Measurements from ENCODE around the gene GLUL. TPM values are rescaled to one million over a fixed set of nuclear protein-coding genes. Genes with fewer than 3 reads are reported as not detected.
A peak's percentile ranks its signal among the peaks of the same experiment; 100 is the strongest.

GLUL gene
- total and polyA plus RNA-seq, 12 donors: 131 to 787 (median 409) TPM

DNA sequence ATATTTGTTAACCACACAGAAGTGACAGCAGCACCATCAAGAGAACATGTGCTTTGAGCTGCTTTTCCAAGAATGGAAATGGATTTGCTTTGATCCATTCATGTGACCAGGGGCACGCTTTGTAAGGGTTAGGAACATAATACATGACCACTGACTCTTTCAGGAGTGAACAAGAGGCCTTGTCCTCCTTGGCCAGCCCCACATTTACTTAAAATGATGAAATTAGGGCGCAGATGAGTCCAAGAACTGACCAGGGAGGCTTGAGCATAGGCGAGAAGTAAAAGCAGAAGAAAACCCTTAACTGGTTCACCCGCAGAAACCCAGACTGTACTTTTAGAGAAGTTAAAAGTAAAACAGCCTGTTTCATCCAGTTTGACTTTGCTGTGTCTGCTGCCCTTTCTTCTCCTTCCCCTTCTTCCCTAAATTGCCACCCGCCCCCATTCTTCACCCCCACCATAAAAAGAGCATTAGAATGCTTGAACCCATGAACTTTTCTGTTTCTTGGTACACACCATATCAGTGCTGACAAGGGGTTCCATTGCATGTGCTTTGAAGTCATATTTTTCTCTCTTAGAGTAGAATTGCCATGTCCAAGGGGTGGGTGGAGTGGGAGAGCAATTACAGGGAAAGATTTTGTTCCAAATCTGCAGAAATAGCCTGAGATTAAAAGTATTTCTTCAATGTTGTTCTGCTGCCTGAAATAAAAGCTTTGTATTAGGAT, 2.6 kb upstream of the GLUL start:
- no peak for DNase-seq
- Histone ChIP-seq H3K27me3 (no peaks in the 10 kb centered on the region), H3K9me3 (no peaks in the 10 kb centered on the region), H3K4me3 (no peak overlapping the region), H3K4me1 (peaks cover 0 to 49% (median 33%) of the 10 kb centered on the region in 9 donors), H3K36me3 (peaks cover 0 to 4% (median 0%) of the 10 kb centered on the region in 9 donors), H3K27ac (peak overlapping the region in 6 of 10 donors; percentile 2 to 99 (median 36))
- intact Hi-C loops (cut with DNase I): loop anchor here in 7 of 10 donors (2.0 to 10.0 kb wide), 6 partner anchors 47 to 309 kb away; no protein-coding TSS in a partner anchor
- ATAC-seq: no peak
- no peak for TF ChIP-seq CTCF (IDR thresholded peaks at IDR 0.05)
- WGBS, 2 donors: 60 to 67% methylated on average over 5 of the region's 5 CpGs

- peaks cover 0 to 23% (median 11%) of the 10 kb centered on the region in 9 donors for H3K36me3 ChIP-seq
- H3K4me3 ChIP-seq: peak overlapping the region; percentile 65 to 99 (median 90)
- DNase-seq (peak; percentile 71 to 74), ATAC-seq (peak; percentile 5 to 40 (median 27))
- H3K9me3 ChIP-seq: no peaks in the 10 kb centered on the region
- peak overlapping the region; percentile 95 to 100 (median 99) for H3K27ac ChIP-seq
- no peak for TF ChIP-seq CTCF (IDR thresholded peaks at IDR 0.05)
- intact Hi-C loops (cut with DNase I): loop anchor here in 6 of 10 donors (2.0 to 10.0 kb wide), 6 partner anchors 45 to 188 kb away; no protein-coding TSS in a partner anchor
- no peaks in the 10 kb centered on the region for H3K27me3 ChIP-seq
- H3K4me1 ChIP-seq: peaks cover 7 to 66% (median 49%) of the 10 kb centered on the region in 9 donors
- WGBS, 2 donors: 14 to 15% methylated on average over 47 of the region's 47 CpGs
Measured at GRCh38 chr1:182392050-182393028, 749 bp upstream of the GLUL start.

DNA sequence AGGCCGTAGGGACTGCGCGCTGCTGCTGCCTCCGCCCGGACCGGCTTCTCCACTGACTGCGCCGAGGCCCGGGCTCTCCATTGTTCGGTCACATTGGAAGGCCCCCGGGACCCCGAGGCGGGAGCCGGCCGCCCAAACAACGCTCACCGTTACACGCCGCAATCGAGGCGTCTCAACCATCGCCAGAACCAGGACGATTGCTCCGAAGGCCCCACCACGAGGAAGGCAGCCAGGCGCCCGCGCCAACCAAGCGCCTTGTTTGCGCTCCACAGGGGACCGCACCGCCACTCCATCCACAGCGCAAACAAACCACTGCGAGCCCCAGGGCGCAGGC, 595 bp downstream of the GLUL start:
- Histone ChIP-seq H3K27me3 (no peaks in the 10 kb centered on the region), H3K36me3 (peaks cover 0 to 37% (median 23%) of the 10 kb centered on the region in 9 donors), H3K4me3 (peak overlapping the region; percentile 65 to 99 (median 90)), H3K27ac (peak overlapping the region; percentile 95 to 100 (median 99)), H3K4me1 (peaks cover 10 to 66% (median 48%) of the 10 kb centered on the region in 9 donors), H3K9me3 (no peaks in the 10 kb centered on the region)
- intact Hi-C loops (cut with DNase I): loop anchor here in 6 of 10 donors (2.0 to 10.0 kb wide), 7 partner anchors 42 to 186 kb away; no protein-coding TSS in a partner anchor
- ATAC-seq (peak in 7 of 8 donors; percentile 3 to 43 (median 15)), DNase-seq (no peak)
- 0 to 1% methylated on average over 28 to 35 of the region's 35 CpGs for WGBS, 2 donors
- peak in 2 of 9 donors; percentile 44 to 47 for TF ChIP-seq CTCF (IDR thresholded peaks at IDR 0.05)

DNA sequence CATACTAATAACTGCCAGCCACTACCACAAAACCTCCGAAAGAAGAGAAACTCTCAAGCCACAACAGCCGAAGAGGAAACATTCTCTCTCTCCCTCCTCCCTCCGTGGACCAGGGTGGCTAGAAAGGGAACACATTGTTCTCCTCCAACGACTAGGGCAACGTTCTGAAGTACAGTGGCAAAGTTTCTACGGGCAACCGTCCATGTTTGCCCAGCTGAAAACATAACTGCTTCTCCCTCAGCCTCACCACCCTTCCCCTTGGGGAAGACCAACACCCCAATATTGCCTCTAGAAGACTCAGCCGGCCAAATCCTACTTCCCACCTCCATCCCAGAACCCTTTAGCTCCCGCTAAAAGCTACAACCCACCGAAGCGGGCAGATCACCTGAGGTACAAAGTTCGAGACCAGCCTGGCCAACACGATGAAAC, 2.0 kb downstream of the GLUL start:
- Histone ChIP-seq H3K27ac (peak overlapping the region; percentile 95 to 100 (median 99)), H3K4me3 (peak overlapping the region; percentile 65 to 99 (median 90)), H3K4me1 (peaks cover 12 to 68% (median 40%) of the 10 kb centered on the region in 9 donors), H3K36me3 (peaks cover 0 to 50% (median 36%) of the 10 kb centered on the region in 9 donors), H3K9me3 (no peaks in the 10 kb centered on the region), H3K27me3 (no peaks in the 10 kb centered on the region)
- WGBS, 2 donors: 6% methylated on average over 13 of the region's 13 CpGs
- ATAC-seq (peak in 1 of 8 donors; percentile 34), DNase-seq (peak in 1 of 2 donors; percentile 12)
- intact Hi-C loops (cut with DNase I): loop anchor here in 6 of 10 donors (2.0 to 10.0 kb wide), 7 partner anchors 41 to 185 kb away; no protein-coding TSS in a partner anchor
- TF ChIP-seq CTCF (IDR thresholded peaks at IDR 0.05): no peak

Measured in heart right ventricle (tissue), 16 donors.